GM10248 (cell line): ENCODE results near the gene CA12.

Experiments used
- CTCF ChIA-PET: fragments of 300-600 bp; sonication (Branson Sonifier 250); formaldehyde crosslinking; extraction: SDS; loops from one replicate; lab custom pipeline; 2021; ENCODE audit warnings: antibody characterized with exemption; lab: Yijun Ruan, JAX
- POLR2A ChIA-PET: fragments of 350-650 bp; sonication (Branson Sonifier 250); formaldehyde crosslinking; extraction: SDS; loops from one replicate; lab custom pipeline; 2020; ENCODE audit warnings: antibody characterized with exemption; lab: Yijun Ruan, JAX
- DNase-seq: peaks from one replicate; pipeline ENCODE4 v3.0.0; 2012; ENCODE audit errors: extremely low spot score
- TF ChIP-seq, protein P1 (sequence below): IDR thresholded peaks from 2 replicates; pipeline ENCODE4 v1.5.1; 2012; ENCODE audit warnings: mild to moderate bottlenecking, low read depth; ENCODE audit errors: extremely low read depth, missing control alignments, control extremely low read depth

CA12 gene

DNA sequence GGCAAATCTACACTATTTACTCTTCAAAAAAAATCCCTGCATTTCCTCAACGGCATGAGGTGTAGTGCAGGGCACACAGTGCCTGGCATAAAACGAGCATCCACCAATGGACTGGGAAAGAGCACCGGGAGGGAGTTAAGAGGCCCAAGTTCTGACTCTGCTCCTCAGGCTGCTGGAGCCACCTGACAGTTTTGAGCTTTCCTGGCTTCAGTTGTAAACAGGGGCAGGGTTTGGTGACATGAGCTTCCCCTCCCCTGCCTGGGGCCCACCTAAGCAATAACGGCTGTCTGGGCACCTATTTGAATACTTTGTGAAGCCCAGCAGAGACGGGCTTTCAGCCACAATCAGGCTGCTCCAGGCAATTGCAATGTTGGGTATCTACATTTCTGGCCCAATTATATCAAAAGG lies 16.4 kb downstream of the CA12 start:
- TF ChIP-seq, protein P1, sequence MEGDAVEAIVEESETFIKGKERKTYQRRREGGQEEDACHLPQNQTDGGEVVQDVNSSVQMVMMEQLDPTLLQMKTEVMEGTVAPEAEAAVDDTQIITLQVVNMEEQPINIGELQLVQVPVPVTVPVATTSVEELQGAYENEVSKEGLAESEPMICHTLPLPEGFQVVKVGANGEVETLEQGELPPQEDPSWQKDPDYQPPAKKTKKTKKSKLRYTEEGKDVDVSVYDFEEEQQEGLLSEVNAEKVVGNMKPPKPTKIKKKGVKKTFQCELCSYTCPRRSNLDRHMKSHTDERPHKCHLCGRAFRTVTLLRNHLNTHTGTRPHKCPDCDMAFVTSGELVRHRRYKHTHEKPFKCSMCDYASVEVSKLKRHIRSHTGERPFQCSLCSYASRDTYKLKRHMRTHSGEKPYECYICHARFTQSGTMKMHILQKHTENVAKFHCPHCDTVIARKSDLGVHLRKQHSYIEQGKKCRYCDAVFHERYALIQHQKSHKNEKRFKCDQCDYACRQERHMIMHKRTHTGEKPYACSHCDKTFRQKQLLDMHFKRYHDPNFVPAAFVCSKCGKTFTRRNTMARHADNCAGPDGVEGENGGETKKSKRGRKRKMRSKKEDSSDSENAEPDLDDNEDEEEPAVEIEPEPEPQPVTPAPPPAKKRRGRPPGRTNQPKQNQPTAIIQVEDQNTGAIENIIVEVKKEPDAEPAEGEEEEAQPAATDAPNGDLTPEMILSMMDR = no peak
- POLR2A ChIA-PET = no interaction called here
- no peak for DNase-seq
- CTCF ChIA-PET = no interaction called here

DNA sequence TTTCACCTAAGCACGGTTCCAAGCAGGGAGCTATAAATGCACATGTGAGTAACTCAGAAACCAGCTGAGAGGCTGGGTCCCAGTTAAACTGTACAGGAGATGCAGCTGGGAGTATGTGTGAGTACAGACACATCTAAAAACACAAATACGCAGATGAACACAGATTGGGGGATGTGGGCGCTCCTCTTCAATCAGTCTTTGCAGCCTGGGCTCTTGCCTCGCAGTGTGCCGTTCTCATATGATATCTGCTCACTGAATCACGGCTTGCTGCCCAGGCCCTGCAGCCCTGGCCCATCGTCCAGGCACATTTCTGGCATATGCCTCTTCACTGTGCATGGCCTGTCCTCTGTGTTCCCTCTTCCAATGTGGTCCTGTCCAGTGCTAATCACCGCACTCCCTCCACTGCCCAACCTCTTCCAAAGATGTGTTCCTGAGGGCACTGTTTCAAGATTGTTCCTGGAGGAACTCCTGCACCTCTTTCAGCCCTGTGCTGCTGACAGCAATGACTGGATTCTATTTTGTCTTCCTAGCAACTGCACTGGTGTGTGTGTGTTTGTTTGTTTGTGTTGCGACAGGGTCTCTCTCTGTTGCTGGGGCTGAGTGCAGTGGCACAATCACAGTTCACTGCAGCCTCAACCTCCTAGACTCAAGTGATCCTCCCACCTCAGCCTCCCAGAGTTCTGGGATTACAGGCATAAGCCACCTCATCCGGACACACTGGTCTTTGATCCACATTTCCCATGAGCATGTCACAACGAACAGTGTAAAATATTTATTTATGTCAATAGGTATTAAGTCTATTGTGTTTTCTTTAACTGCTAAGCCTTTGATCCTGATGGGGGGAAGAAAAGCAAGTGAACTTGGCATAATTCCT lies 17.0 kb downstream of the CA12 start:
- ChIA-PET POLR2A (interaction anchor here (0.6 kb wide), 1 partner anchor 448 kb away, joined by 5 read pairs; no protein-coding TSS in a partner anchor), CTCF (no interaction called here)
- TF ChIP-seq, protein P1 = no peak
- DNase-seq = no peak

DNA sequence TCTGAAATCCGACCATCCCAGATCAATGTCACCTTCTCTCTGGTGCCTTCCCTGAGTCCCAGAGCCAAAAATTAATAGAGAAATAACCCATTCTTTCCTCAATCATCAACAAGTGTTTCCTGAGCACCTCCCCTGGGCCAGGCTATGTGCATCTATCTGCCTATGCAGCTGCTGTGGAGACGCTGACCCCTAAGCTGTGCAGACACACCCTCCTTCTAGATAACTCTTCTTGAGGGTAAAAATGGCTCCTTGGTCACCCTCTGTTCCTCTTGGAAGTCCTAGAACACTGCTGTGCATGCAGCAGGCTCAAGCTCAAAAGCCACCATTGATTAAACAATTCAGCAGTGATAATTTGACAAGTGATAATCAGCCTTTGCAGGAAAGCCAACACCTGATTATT lies 18.4 kb downstream of the CA12 start:
- TF ChIP-seq, protein P1 = no peak
- CTCF ChIA-PET = no interaction called here
- DNase-seq = no peak
- POLR2A ChIA-PET = no interaction called here

DNA sequence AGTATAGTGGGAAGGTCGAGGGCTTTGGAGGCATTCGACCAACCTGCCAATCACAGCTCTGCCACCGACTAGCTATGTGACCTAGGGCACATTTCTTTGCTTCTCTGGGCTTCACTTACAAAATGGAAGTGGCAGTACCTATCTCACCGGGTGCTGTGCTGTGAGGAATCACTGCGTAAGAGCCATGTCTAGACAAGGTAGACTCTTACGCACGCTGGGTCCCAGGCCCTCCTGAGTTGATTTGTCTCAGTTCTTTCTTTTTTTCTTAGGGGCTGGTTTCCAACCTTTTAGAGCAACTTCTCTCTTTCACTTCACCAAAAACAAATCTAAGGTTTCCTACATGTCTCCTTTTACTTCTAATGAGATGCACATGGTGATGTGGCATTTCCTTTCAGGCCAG lies 18.8 kb downstream of the CA12 start:
- TF ChIP-seq, protein P1 = no peak
- POLR2A ChIA-PET = no interaction called here
- CTCF ChIA-PET = interaction anchor here (0.8 to 1.3 kb wide), 2 partner anchors 11 to 14 kb away, joined by 3 to 5 read pairs; no protein-coding TSS in a partner anchor
- no peak for DNase-seq

DNA sequence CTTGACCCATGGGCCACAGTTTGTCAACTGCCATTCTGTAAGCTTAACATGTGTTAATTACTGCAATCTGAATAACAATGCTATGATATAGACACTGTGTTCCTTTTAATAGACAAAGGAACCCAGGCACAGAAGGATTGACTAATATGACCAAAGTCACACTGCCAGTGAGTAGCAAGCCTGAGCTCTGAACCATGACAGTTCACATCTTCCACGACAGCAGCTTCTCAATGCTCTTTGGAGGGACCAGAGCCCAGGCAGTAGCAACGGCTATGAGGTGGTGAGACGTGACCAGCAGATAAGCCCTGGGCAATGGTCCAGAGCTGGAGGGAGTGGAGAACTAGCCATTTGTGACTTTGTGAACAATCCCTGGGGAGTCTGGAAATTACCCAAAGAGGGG lies 19.4 kb downstream of the CA12 start:
- no peak for DNase-seq
- TF ChIP-seq, protein P1 = no peak
- CTCF ChIA-PET = interaction anchor here (0.8 to 1.3 kb wide), 2 partner anchors 11 to 13 kb away, joined by 3 to 5 read pairs; no protein-coding TSS in a partner anchor
- POLR2A ChIA-PET = no interaction called here

DNA sequence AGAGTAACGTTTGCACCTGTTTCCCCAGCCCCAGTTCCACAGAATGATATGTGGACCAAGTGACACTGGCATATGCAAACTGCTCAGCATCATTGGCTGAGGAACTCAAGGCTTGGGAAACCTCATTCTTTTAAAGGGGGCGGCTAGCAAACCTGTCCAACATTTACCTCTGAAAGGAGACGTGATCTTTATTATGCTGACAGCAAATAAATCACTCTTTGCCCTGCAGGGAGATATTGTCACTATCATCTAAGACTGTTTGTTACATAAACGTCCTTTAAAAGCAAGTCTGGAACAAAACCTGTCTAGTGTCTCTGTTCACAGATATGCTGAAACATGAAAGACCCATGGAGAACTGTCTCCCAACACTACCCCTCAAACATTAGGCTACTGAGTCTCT lies 21.5 kb downstream of the CA12 start:
- POLR2A ChIA-PET = no interaction called here
- CTCF ChIA-PET = no interaction called here
- DNase-seq = no peak

More for the DNA sequence above, 21.5 kb downstream of the CA12 start:
- TF ChIP-seq, protein P1 = no peak
